HepG2 (cell line): ENCODE results near the gene PRSS8. TPM values are rescaled to one million over a fixed set of nuclear protein-coding genes. Genes with fewer than 3 reads are reported as not detected.
A peak's percentile ranks its signal among the peaks of the same experiment; 100 is the strongest.

Experiments
- ETV5 ChIP-seq: IDR thresholded peaks from 2 replicates; pipeline ENCODE4 v1.6.1; 2018; ENCODE audit warnings: missing biosample characterization, missing genetic modification reagents, inconsistent platforms, borderline replicate concordance
- FOXA3 ChIP-seq: IDR thresholded peaks from 2 replicates; pipeline ENCODE4 v1.6.1; 2016; ENCODE audit warnings: missing genetic modification reagents, missing compliant biosample characterization
- FOXP1 ChIP-seq, 2 experiments: fragments of 450-650 bp in 1 of 2; IDR thresholded peaks; 2 replicates each; pipeline ENCODE4 v1.6.1; 2017 to 2018; ENCODE audit warnings: antibody characterized with exemption in 1 of 2
- HMG20B ChIP-seq: conservative IDR thresholded peaks from 2 replicates; pipeline ENCODE4 v1.6.1; 2016; ENCODE audit warnings: missing genetic modification reagents, missing compliant biosample characterization
- HOXA3 ChIP-seq: sonication (generic); formaldehyde crosslinking; IDR thresholded peaks from 2 replicates; pipeline ENCODE4 v1.5.0; 2020; ENCODE audit warnings: missing genetic modification reagents
- NR2C2 ChIP-seq: sonication (generic); formaldehyde crosslinking; IDR thresholded peaks from 2 replicates; pipeline ENCODE4 v1.4.0; 2020; ENCODE audit warnings: missing genetic modification reagents, mild to moderate bottlenecking, moderate library complexity, borderline replicate concordance
- REL ChIP-seq: sonication (generic); formaldehyde crosslinking; conservative IDR thresholded peaks from 2 replicates; pipeline ENCODE4 v1.8.0; 2022; ENCODE audit warnings: mild to moderate bottlenecking, missing genetic modification reagents, moderate library complexity
- RFX5 ChIP-seq: IDR thresholded peaks from 2 replicates; pipeline ENCODE4 v1.6.1; 2011; ENCODE audit warnings: low read depth, low read length, improper control_type of control experiment
- RXRA ChIP-seq: sonication (generic); formaldehyde crosslinking; IDR thresholded peaks from 2 replicates; pipeline ENCODE4 v1.5.1; 2020; ENCODE audit warnings: missing genetic modification reagents
- SIN3B ChIP-seq: fragments of 150-350 bp; IDR thresholded peaks from 2 replicates; pipeline ENCODE4 v1.6.1; 2014; ENCODE audit warnings: low read length
- THAP11 ChIP-seq: IDR thresholded peaks from 2 replicates; pipeline ENCODE4 v1.6.1; 2016; ENCODE audit warnings: missing biosample characterization, missing genetic modification reagents
- YEATS4 ChIP-seq: sonication (generic); formaldehyde crosslinking; IDR thresholded peaks from 2 replicates; pipeline ENCODE4 v1.4.0; 2020; ENCODE audit warnings: missing genetic modification reagents, borderline replicate concordance
- ZNF274 ChIP-seq: sonication (generic); formaldehyde crosslinking; IDR thresholded peaks from 2 replicates; pipeline ENCODE4 v1.5.1; 2020; ENCODE audit warnings: mild to moderate bottlenecking, missing genetic modification reagents
- ZNF564 ChIP-seq: sonication (generic); formaldehyde crosslinking; IDR thresholded peaks from 2 replicates; pipeline ENCODE4 v1.8.1; 2023; ENCODE audit warnings: mild to moderate bottlenecking, missing genetic modification reagents
- ZNF567 ChIP-seq: sonication (generic); formaldehyde crosslinking; IDR thresholded peaks from 2 replicates; pipeline ENCODE4 v1.8.1; 2023; ENCODE audit warnings: mild to moderate bottlenecking, missing genetic modification reagents, borderline replicate concordance
- ZNF709 ChIP-seq: sonication (generic); formaldehyde crosslinking; IDR thresholded peaks from 2 replicates; pipeline ENCODE4 v1.5.0; 2020; ENCODE audit warnings: mild to moderate bottlenecking, missing genetic modification reagents
- polyA plus RNA-seq, 8 experiments: library from polyadenylated mRNA; depleted of rRNA in 3 of 8; stranded (reverse) in 7 of 8; unstranded in 1 of 8; fragments of >200 nt; fragmentation: Illumina TruSeq in 4 of 8; extraction: Trizol in 4 of 8; gene quantifications; 2 replicates each; pipeline versions ENCODE4 v1.2.1 to v1.2.3, GENCODE V29; 2011 to 2016; ENCODE audit warnings: low read depth in 4 of 8, missing spikeins in 1 of 8, mixed read lengths in 1 of 8; ENCODE audit not compliant: insufficient read depth in 1 of 8
- total RNA-seq, 5 experiments: library from RNA; depleted of rRNA; stranded (reverse); fragments of >200 nt; fragmentation: Illumina TruSeq; extraction: Trizol; gene quantifications; 2 replicates each; pipeline ENCODE4 v1.2.3, GENCODE V29; 2016; ENCODE audit warnings: low read depth in 1 of 5
- TF ChIP-seq, protein P1 (sequence below): IDR thresholded peaks from 2 replicates; pipeline ENCODE4 v1.6.1; 2012; ENCODE audit warnings: inconsistent platforms
- TF ChIP-seq, protein P2 (sequence below): sonication (generic); formaldehyde crosslinking; IDR thresholded peaks from 2 replicates; pipeline ENCODE4 v1.8.0; 2023; ENCODE audit warnings: mild to moderate bottlenecking, missing genetic modification reagents
- TF ChIP-seq, protein P3 (sequence below): sonication (generic); formaldehyde crosslinking; IDR thresholded peaks from 2 replicates; pipeline ENCODE4 v1.5.0; 2020; ENCODE audit warnings: mild to moderate bottlenecking, missing genetic modification reagents, moderate library complexity
- TF ChIP-seq, protein P4 (sequence below): sonication (generic); formaldehyde crosslinking; IDR thresholded peaks from 2 replicates; pipeline ENCODE4 v1.5.1; 2020; ENCODE audit warnings: missing genetic modification reagents, mild to moderate bottlenecking, borderline replicate concordance
- TF ChIP-seq, protein P5 (sequence below): fragments of 450-650 bp; IDR thresholded peaks from 2 replicates; pipeline ENCODE4 v1.6.1; 2016

Gene PRSS8
- total and polyA plus RNA-seq, 2 of the 13 experiments (the other 11 are each of a cell fraction or from before 2014, with no cell fraction given), result 2.6 to 7.2 TPM

DNA sequence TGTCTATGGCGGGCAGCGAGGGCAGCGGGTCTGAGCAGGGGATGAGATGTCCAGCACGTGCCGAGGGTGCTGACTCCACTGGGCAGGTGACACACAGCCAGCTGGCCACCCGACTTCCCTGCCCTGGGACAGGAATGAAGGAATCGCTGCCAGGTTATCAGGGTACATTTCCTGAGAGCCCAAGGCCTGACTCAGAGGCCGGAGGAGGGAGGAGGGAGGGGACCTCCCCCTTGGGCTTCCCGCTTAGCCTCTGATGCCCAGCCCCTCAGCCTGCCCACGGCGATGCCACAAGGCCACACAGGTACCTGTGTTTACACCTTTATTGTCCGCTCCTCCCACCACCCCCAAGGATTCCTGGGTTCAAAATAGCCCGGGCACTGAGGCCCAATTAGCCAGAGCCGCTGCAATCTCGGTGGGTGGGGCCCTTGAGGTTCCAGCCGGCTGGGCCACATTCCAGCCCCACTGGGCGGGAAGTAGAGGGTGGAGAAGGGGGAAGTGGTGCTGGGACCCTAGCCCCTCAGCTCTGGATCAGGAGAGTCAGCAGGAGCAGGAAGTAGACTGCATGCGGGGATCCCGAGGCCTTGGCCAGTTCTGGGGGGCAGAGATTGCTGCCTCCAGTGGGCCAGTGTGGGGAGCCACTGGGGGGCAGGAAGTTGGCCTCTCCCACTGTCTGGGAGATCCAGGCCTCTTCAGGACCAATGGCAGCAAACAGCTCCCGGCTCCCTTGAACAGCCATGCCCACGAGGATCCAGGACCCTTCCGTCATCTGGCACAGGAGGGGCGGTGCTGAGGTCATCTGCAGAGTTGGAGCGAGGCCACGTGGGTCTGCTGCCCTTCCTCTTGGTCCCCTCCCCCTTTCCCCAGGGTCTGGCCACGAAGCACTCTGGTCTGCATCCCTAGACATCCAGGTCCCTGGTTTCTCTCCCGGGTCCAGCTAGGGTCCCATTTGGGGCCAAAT, 3.4 kb upstream of the PRSS8 start (continued):
- TF ChIP-seq ZNF274 (0 out of 2 replicates have a peak, but pooled peaks have one; percentile 53), RXRA (CRISPR knock-in tag) (peak; percentile 10; the same call in 1 of the 2 replicates), HMG20B (CRISPR knock-in tag) (no peak), THAP11 (CRISPR knock-in tag) (no peak), FOXP1 (IDR thresholded peaks at IDR 0.05) (no peak), FOXP1 (CRISPR knock-in tag; IDR thresholded peaks at IDR 0.05) (no peak), RFX5 (0 out of 2 replicates have a peak, but pooled peaks have one; percentile 12), FOXA3 (CRISPR knock-in tag) (no peak; the same call in 1 of the 2 replicates), SIN3B (no peak), NR2C2 (peak; percentile 49; the same call in 1 of the 2 replicates), YEATS4 (peak; percentile 39; the same call in 1 of the 2 replicates), HOXA3 (peak; percentile 46; the same call in 1 of the 2 replicates), ZNF709 (CRISPR knock-in tag) (peak; percentile 83), ZNF564 (CRISPR knock-in tag) (0 out of 2 replicates have a peak, but pooled peaks have one; percentile 29), REL (CRISPR knock-in tag) (no peak), ETV5 (CRISPR knock-in tag) (0 out of 2 replicates have a peak, but pooled peaks have one; percentile 7), ZNF567 (CRISPR knock-in tag) (peak; percentile 43; the same call in 1 of the 2 replicates)
- TF ChIP-seq, protein P1, sequence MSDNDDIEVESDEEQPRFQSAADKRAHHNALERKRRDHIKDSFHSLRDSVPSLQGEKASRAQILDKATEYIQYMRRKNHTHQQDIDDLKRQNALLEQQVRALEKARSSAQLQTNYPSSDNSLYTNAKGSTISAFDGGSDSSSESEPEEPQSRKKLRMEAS, result peak; percentile 78
- TF ChIP-seq, protein P2, sequence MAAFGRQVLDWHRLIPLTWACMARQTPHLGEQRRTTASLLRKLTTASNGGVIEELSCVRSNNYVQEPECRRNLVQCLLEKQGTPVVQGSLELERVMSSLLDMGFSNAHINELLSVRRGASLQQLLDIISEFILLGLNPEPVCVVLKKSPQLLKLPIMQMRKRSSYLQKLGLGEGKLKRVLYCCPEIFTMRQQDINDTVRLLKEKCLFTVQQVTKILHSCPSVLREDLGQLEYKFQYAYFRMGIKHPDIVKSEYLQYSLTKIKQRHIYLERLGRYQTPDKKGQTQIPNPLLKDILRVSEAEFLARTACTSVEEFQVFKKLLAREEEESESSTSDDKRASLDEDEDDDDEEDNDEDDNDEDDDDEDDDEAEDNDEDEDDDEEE (CRISPR knock-in tag), result peak; percentile 70; the same call in 1 of the 2 replicates
- TF ChIP-seq, protein P3, sequence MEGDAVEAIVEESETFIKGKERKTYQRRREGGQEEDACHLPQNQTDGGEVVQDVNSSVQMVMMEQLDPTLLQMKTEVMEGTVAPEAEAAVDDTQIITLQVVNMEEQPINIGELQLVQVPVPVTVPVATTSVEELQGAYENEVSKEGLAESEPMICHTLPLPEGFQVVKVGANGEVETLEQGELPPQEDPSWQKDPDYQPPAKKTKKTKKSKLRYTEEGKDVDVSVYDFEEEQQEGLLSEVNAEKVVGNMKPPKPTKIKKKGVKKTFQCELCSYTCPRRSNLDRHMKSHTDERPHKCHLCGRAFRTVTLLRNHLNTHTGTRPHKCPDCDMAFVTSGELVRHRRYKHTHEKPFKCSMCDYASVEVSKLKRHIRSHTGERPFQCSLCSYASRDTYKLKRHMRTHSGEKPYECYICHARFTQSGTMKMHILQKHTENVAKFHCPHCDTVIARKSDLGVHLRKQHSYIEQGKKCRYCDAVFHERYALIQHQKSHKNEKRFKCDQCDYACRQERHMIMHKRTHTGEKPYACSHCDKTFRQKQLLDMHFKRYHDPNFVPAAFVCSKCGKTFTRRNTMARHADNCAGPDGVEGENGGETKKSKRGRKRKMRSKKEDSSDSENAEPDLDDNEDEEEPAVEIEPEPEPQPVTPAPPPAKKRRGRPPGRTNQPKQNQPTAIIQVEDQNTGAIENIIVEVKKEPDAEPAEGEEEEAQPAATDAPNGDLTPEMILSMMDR (CRISPR knock-in tag), result no peak; the same call in 1 of the 2 replicates
- TF ChIP-seq, protein P4, sequence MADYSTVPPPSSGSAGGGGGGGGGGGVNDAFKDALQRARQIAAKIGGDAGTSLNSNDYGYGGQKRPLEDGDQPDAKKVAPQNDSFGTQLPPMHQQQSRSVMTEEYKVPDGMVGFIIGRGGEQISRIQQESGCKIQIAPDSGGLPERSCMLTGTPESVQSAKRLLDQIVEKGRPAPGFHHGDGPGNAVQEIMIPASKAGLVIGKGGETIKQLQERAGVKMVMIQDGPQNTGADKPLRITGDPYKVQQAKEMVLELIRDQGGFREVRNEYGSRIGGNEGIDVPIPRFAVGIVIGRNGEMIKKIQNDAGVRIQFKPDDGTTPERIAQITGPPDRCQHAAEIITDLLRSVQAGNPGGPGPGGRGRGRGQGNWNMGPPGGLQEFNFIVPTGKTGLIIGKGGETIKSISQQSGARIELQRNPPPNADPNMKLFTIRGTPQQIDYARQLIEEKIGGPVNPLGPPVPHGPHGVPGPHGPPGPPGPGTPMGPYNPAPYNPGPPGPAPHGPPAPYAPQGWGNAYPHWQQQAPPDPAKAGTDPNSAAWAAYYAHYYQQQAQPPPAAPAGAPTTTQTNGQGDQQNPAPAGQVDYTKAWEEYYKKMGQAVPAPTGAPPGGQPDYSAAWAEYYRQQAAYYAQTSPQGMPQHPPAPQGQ (CRISPR knock-in tag), result no peak
- TF ChIP-seq, protein P5, sequence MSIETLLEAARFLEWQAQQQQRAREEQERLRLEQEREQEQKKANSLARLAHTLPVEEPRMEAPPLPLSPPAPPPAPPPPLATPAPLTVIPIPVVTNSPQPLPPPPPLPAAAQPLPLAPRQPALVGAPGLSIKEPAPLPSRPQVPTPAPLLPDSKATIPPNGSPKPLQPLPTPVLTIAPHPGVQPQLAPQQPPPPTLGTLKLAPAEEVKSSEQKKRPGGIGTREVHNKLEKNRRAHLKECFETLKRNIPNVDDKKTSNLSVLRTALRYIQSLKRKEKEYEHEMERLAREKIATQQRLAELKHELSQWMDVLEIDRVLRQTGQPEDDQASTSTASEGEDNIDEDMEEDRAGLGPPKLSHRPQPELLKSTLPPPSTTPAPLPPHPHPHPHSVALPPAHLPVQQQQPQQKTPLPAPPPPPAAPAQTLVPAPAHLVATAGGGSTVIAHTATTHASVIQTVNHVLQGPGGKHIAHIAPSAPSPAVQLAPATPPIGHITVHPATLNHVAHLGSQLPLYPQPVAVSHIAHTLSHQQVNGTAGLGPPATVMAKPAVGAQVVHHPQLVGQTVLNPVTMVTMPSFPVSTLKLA, result peak; percentile 39; the same call in 1 of the 2 replicates
